ENCODE data around the gene XYLT1.

DNA sequence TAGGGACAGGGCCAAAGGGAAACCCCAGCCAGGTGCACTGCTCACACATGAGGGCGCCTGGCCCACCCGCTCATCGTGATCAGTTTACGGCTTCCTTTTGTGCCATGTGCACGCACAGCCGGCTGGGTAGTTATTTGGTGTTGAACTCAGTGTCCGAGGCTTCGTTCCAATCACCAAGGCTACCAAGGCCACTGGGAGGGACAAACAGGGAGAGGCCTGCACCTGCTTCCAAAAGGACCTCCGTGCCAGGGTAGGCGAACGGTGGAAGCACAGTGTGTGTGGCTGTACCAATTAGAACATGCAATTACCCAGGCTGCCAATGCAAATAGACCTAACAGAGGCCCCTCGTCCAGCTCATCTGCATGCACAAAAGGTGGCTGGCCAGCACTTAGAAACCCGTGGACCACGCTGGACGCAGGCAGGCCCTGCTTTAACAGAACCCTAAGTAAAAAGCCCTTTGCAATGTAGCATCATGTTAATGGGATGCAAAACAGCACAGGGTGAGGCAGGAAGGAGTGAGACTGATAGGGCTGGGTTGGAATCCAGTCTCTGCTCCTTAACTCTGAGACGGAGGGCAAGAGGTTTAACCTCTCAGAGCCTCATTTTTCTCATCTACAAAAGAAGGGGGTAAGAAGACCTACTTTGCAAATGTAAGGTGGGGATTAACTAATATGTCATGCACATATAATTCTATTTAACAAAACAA lies 204.0 kb downstream of the XYLT1 start:
- TF ChIP-seq POLR2A (IDR thresholded peaks at IDR 0.05): no peak
- TF ChIP-seq, protein P1, sequence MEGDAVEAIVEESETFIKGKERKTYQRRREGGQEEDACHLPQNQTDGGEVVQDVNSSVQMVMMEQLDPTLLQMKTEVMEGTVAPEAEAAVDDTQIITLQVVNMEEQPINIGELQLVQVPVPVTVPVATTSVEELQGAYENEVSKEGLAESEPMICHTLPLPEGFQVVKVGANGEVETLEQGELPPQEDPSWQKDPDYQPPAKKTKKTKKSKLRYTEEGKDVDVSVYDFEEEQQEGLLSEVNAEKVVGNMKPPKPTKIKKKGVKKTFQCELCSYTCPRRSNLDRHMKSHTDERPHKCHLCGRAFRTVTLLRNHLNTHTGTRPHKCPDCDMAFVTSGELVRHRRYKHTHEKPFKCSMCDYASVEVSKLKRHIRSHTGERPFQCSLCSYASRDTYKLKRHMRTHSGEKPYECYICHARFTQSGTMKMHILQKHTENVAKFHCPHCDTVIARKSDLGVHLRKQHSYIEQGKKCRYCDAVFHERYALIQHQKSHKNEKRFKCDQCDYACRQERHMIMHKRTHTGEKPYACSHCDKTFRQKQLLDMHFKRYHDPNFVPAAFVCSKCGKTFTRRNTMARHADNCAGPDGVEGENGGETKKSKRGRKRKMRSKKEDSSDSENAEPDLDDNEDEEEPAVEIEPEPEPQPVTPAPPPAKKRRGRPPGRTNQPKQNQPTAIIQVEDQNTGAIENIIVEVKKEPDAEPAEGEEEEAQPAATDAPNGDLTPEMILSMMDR (IDR thresholded peaks at IDR 0.05): no peak

Data from thyroid gland (tissue), 4 donors.